OCI-LY1 (cell line): Measurements from ENCODE around the gene ZNF74.
"Not testable (repeated sequence)": the region's sequence is repeated elsewhere in the genome, so short reads cannot be mapped to it uniquely, and the experiment has no call there.

ENCODE experiments used
- EZH2 ChIP-seq: fragments of 200-600 bp; sonication (generic), shearing (Covaris generic); IDR thresholded peaks from 2 replicates; pipeline ENCODE4 v1.8.0; 2017; ENCODE audit warnings: borderline replicate concordance, mixed run types, mild to moderate bottlenecking, antibody characterized with exemption, low read length, moderate library complexity, mixed read lengths
- TF ChIP-seq, protein P1 (sequence below): fragments of 200-600 bp; sonication (generic), shearing (Covaris generic); IDR thresholded peaks from 2 replicates; pipeline ENCODE4 v1.5.1; 2017; ENCODE audit warnings: mild to moderate bottlenecking, antibody characterized with exemption, low read length, moderate library complexity, mixed read lengths

DNA sequence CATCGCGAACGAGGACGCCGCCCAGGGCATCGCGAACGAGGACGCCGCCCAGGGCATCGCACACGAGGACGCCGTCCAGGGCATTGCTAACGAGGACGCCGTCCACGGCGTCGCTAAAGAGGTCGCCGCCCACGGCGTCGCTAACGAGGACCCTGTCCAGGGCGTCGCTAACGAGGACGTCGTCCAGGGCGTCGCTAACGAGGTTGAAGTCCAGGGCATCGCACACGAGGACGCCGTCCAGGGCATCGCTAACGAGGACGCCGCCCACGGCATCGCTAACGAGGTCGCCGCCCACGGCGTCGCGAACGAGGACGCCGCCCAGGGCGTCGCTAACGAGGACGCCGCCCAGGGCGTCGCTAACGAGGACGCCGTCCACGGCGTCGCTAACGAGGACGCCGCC lies 36.0 kb upstream of the ZNF74 start:
- TF ChIP-seq, protein P1, sequence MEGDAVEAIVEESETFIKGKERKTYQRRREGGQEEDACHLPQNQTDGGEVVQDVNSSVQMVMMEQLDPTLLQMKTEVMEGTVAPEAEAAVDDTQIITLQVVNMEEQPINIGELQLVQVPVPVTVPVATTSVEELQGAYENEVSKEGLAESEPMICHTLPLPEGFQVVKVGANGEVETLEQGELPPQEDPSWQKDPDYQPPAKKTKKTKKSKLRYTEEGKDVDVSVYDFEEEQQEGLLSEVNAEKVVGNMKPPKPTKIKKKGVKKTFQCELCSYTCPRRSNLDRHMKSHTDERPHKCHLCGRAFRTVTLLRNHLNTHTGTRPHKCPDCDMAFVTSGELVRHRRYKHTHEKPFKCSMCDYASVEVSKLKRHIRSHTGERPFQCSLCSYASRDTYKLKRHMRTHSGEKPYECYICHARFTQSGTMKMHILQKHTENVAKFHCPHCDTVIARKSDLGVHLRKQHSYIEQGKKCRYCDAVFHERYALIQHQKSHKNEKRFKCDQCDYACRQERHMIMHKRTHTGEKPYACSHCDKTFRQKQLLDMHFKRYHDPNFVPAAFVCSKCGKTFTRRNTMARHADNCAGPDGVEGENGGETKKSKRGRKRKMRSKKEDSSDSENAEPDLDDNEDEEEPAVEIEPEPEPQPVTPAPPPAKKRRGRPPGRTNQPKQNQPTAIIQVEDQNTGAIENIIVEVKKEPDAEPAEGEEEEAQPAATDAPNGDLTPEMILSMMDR, result not testable (repeated sequence)
- TF ChIP-seq EZH2, result not testable (repeated sequence)
